Vagina (tissue), 2 donors: ENCODE results near the gene RNU1-2.
"Not testable (repeated sequence)": the region's sequence is repeated elsewhere in the genome, so short reads cannot be mapped to it uniquely, and the experiment has no call there.

Source experiments
- POLR2A ChIP-seq, 2 donors: fragments of 450-650 bp; IDR thresholded peaks; one replicate each; pipeline ENCODE4 v1.6.1; 2017; ENCODE audit warnings: antibody characterized with exemption in 2 of 2, mild to moderate bottlenecking in 2 of 2, moderate library complexity in 2 of 2
- POLR2AphosphoS5 ChIP-seq, 2 donors: sonication (generic); formaldehyde crosslinking; IDR thresholded peaks; one replicate each; pipeline ENCODE4 v1.9.0; 2017; ENCODE audit warnings: antibody characterized with exemption in 2 of 2, mild to moderate bottlenecking in 2 of 2, low read depth in 1 of 2; ENCODE audit not compliant: insufficient read depth in 1 of 2
- TF ChIP-seq, protein P1 (sequence below), 3 experiments: fragments of 450-650 bp in 2 of 3; fragments of 200-600 bp in 1 of 3; sonication (generic) in 1 of 3; IDR thresholded peaks; one replicate each; pipeline ENCODE4 v1.5.1; 2017 to 2019; ENCODE audit warnings: antibody characterized with exemption in 3 of 3, mild to moderate bottlenecking in 2 of 3, moderate library complexity in 2 of 3

DNA sequence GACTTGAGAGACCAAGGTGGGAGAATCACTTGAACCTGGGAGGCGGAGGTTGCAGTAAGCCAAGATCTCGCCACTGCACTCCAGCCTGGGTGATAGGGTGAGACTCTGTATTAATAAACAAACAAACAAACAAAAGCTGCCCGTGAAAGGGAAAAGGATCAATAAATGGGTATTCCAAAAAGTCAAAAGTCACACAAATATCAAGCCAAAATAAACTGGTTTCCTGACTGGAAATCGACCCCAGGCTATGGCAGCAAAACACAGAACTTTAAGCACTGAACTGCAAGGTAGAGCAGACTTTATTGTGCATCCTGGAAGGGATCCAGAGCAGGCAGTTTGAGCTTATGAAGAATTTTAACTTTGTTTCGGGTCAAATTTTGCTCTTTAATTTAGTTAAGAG is 11.3 kb upstream of the RNU1-2 start:
- TF ChIP-seq, protein P1, sequence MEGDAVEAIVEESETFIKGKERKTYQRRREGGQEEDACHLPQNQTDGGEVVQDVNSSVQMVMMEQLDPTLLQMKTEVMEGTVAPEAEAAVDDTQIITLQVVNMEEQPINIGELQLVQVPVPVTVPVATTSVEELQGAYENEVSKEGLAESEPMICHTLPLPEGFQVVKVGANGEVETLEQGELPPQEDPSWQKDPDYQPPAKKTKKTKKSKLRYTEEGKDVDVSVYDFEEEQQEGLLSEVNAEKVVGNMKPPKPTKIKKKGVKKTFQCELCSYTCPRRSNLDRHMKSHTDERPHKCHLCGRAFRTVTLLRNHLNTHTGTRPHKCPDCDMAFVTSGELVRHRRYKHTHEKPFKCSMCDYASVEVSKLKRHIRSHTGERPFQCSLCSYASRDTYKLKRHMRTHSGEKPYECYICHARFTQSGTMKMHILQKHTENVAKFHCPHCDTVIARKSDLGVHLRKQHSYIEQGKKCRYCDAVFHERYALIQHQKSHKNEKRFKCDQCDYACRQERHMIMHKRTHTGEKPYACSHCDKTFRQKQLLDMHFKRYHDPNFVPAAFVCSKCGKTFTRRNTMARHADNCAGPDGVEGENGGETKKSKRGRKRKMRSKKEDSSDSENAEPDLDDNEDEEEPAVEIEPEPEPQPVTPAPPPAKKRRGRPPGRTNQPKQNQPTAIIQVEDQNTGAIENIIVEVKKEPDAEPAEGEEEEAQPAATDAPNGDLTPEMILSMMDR (IDR thresholded peaks at IDR 0.05): not testable (repeated sequence)
- TF ChIP-seq POLR2A (IDR thresholded peaks at IDR 0.05); POLR2AphosphoS5 (IDR thresholded peaks at IDR 0.05; ENCODE audit: insufficient read depth in 1 of 2, low read depth in 1 of 2): not testable (repeated sequence)
